DOHH2 (cell line): Measurements from ENCODE around the gene VAV2.

ENCODE experiments used
- H3F3A ChIP-seq: fragments of 200-600 bp; sonication (generic), shearing (Covaris generic); 2 replicates; pipeline ENCODE4 v1.6.0; 2016; ENCODE audit warnings: antibody characterized with exemption, mild to moderate bottlenecking; ENCODE audit not compliant: control insufficient read depth, insufficient read depth
- H3K27ac ChIP-seq: fragments of 200-600 bp; sonication (generic); 2 replicates; pipeline ENCODE4 v1.5.1; 2014; ENCODE audit warnings: low read depth, mild to moderate bottlenecking, low read length, moderate library complexity
- H3K27me3 ChIP-seq: fragments of 200-600 bp; sonication (generic); 2 replicates; pipeline ENCODE4 v1.6.1; 2014; ENCODE audit warnings: mild to moderate bottlenecking, low read length, mixed read lengths; ENCODE audit not compliant: control insufficient read depth
- H3K36me3 ChIP-seq: fragments of 200-600 bp; sonication (generic); 2 replicates; pipeline ENCODE4 v1.6.1; 2014; ENCODE audit warnings: mild to moderate bottlenecking, low read length, moderate library complexity, mixed read lengths; ENCODE audit not compliant: control insufficient read depth
- H3K4me1 ChIP-seq: fragments of 200-600 bp; sonication (generic); 2 replicates; pipeline ENCODE4 v1.6.1; 2014; ENCODE audit warnings: mild to moderate bottlenecking, low read length, mixed read lengths; ENCODE audit not compliant: control insufficient read depth
- H3K4me2 ChIP-seq: fragments of 200-600 bp; sonication (generic); 2 replicates; pipeline ENCODE4 v1.6.0; 2014; ENCODE audit warnings: mild to moderate bottlenecking, low read length, moderate library complexity
- H3K4me3 ChIP-seq: fragments of 200-600 bp; sonication (generic); 2 replicates; pipeline ENCODE4 v1.5.1; 2014; ENCODE audit warnings: mild to moderate bottlenecking, low read length, mixed read lengths
- H3K79me2 ChIP-seq: fragments of 200-600 bp; sonication (generic); 2 replicates; pipeline ENCODE4 v1.6.1; 2014; ENCODE audit warnings: mild to moderate bottlenecking, low read length, mixed read lengths; ENCODE audit not compliant: control insufficient read depth
- H3K9me2 ChIP-seq: fragments of 200-600 bp; sonication (generic); replicated peaks from 2 replicates; pipeline ENCODE4 v1.6.1; 2014; ENCODE audit warnings: mild to moderate bottlenecking, low read length, mixed read lengths; ENCODE audit not compliant: control insufficient read depth
- H3K9me3 ChIP-seq: fragments of 200-600 bp; sonication (generic); 2 replicates; pipeline ENCODE4 v1.6.1; 2014; ENCODE audit warnings: antibody characterized with exemption, low read length, mixed read lengths; ENCODE audit not compliant: control insufficient read depth, insufficient read depth
- H4K20me1 ChIP-seq: fragments of 200-600 bp; sonication (generic); 2 replicates; pipeline ENCODE4 v1.6.0; 2014; ENCODE audit warnings: low read depth, mild to moderate bottlenecking, antibody characterized with exemption, low read length, moderate library complexity; ENCODE audit not compliant: control insufficient read depth, insufficient read depth
- EZH2phosphoT487 ChIP-seq: fragments of 200-600 bp; sonication (generic); IDR thresholded peaks from 2 replicates; pipeline ENCODE4 v1.6.1; 2017; ENCODE audit warnings: borderline replicate concordance, mild to moderate bottlenecking, antibody characterized with exemption, low read length, moderate library complexity, mixed read lengths
- TF ChIP-seq, protein P1 (sequence below): fragments of 200-600 bp; sonication (generic); IDR thresholded peaks from one replicate; pipeline ENCODE4 v1.5.1; 2014; ENCODE audit warnings: antibody characterized with exemption, mild to moderate bottlenecking, low read depth, low read length; ENCODE audit not compliant: poor library complexity, severe bottlenecking

VAV2 gene

DNA sequence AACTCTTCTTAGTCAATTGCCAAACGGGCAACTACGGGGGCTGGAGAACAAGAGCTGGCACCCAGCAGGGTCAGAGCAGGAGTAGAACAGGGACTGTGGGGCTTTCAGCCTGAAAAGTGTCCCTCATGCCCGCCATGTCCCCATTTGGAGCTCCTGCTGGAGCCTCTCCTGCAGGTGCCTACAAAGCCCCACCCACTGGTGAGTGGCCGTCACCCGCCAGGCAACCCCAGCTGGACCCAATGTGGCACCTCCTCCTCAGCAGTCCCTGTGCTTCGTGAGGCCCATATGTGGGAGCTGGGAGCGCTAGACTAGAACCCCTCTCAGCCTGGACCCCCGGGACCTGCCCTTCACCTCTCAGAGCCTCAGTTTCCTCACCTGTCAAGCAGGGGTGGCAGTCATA is 40.9 kb downstream of the VAV2 start:
- peaks cover 6% of the 10 kb centered on the region; the same call in 1 of the 2 replicates for H3K36me3 ChIP-seq
- H3K4me3 ChIP-seq, result no peak overlapping the region
- H3F3A ChIP-seq, result peaks cover 16% of the 10 kb centered on the region
- TF ChIP-seq EZH2phosphoT487, result no peak
- H3K4me2 ChIP-seq, result no peak overlapping the region
- H3K79me2 ChIP-seq, result peaks cover 72% of the 10 kb centered on the region
- H3K27ac ChIP-seq, result no peak overlapping the region
- no peaks in the 10 kb centered on the region for H3K27me3 ChIP-seq
- H3K4me1 ChIP-seq, result peaks cover 51% of the 10 kb centered on the region
- H4K20me1 ChIP-seq, result no peaks in the 10 kb centered on the region
- H3K9me3 ChIP-seq, result no peaks in the 10 kb centered on the region
- no peaks in the 10 kb centered on the region for H3K9me2 ChIP-seq

DNA sequence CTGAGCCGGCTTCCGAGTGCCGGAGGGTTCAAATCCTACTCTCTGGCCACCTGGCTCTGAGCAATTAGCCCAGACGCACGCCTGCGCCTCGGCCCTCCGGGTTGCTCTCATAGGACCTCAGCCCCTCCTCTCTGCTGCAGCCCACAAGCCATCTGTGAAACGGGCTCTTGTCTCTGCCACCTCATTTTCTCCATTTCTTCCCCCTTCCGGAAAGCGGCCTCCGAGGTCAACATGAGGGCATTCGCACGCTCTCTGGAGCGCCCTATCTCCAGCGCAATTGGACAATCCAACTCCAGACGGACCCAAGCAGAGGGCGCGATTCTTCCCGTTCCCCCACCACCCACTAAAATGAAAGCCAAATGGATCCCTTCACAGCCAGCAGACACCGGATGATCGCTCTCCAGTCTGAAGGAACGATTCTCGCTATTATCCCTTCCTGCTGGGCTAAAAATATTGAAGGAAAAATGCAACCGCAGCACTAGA is 41.5 kb downstream of the VAV2 start:
- Histone ChIP-seq H3K79me2 (peaks cover 78% of the 10 kb centered on the region), H3K9me2 (no peaks in the 10 kb centered on the region), H3K4me2 (no peak overlapping the region), H3K9me3 (no peaks in the 10 kb centered on the region), H3K27ac (no peak overlapping the region), H4K20me1 (no peaks in the 10 kb centered on the region), H3K36me3 (peaks cover 6% of the 10 kb centered on the region; the same call in 1 of the 2 replicates), H3K4me1 (peaks cover 52% of the 10 kb centered on the region), H3K4me3 (no peak overlapping the region), H3K27me3 (no peaks in the 10 kb centered on the region), H3F3A (peaks cover 11% of the 10 kb centered on the region)
- no peak for TF ChIP-seq EZH2phosphoT487
- TF ChIP-seq, protein P1, sequence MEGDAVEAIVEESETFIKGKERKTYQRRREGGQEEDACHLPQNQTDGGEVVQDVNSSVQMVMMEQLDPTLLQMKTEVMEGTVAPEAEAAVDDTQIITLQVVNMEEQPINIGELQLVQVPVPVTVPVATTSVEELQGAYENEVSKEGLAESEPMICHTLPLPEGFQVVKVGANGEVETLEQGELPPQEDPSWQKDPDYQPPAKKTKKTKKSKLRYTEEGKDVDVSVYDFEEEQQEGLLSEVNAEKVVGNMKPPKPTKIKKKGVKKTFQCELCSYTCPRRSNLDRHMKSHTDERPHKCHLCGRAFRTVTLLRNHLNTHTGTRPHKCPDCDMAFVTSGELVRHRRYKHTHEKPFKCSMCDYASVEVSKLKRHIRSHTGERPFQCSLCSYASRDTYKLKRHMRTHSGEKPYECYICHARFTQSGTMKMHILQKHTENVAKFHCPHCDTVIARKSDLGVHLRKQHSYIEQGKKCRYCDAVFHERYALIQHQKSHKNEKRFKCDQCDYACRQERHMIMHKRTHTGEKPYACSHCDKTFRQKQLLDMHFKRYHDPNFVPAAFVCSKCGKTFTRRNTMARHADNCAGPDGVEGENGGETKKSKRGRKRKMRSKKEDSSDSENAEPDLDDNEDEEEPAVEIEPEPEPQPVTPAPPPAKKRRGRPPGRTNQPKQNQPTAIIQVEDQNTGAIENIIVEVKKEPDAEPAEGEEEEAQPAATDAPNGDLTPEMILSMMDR, result no peak

DNA sequence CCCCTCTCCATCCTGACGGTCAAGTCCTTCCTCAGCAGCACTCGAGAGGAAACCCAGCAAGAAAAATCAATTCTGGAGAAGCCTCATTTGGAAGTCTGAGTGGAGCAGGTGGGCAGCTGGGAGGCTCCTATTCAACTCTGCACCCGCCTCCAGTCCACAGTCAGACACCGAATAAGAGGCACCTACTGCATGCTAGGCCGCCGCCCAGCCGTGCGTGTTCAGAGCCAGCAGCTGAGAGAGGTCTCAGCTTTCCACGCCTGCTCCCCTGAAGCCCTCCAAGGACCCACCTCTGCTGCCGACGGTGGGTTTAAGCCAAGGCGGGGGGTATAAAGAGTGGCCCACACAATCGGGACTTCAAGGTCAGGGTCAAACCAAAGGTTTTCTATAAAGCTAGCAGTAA is 41.9 kb downstream of the VAV2 start:
- no peaks in the 10 kb centered on the region for H3K9me3 ChIP-seq
- peaks cover 11% of the 10 kb centered on the region for H3F3A ChIP-seq
- no peaks in the 10 kb centered on the region for H4K20me1 ChIP-seq
- no peaks in the 10 kb centered on the region for H3K9me2 ChIP-seq
- H3K4me3 ChIP-seq, result no peak overlapping the region
- TF ChIP-seq EZH2phosphoT487, result no peak
- TF ChIP-seq, protein P1, result no peak
- peaks cover 82% of the 10 kb centered on the region for H3K79me2 ChIP-seq
- peaks cover 6% of the 10 kb centered on the region; the same call in 1 of the 2 replicates for H3K36me3 ChIP-seq
- H3K27me3 ChIP-seq, result no peaks in the 10 kb centered on the region
- no peak overlapping the region for H3K4me2 ChIP-seq
- H3K27ac ChIP-seq, result no peak overlapping the region
- H3K4me1 ChIP-seq, result peaks cover 56% of the 10 kb centered on the region

DNA sequence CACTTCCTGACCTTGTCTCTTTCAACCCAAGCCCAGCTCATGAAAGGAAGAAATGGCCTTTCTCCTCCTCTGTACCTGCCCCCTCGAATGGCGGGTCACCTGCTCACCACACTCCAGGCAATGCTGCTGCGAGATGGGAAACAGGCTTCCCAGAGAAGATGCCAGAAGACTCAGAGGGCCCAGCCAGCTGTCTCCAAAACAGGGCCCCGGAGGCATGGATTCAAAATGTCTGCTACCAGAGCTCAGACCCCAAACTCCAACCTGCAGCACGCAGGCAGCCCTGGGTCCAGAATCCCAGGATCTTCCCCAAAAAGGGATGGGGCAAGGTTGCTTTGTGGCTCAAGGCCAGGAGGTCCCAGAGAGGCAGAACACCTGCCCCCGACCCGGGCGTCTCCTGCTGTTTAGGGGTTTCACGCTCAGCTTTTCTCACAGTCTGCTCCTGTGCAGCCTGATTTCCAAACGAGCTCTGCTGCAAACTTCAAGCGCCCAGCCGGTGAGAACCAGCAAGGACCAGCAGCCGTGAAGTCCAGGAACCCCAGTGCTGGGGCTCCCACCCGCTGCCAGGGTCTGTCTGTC is 42.5 kb downstream of the VAV2 start:
- H3K27me3 ChIP-seq, result no peaks in the 10 kb centered on the region
- H3K4me2 ChIP-seq, result no peak overlapping the region
- TF ChIP-seq EZH2phosphoT487, result no peak
- TF ChIP-seq, protein P1, result no peak
- no peaks in the 10 kb centered on the region for H3K9me2 ChIP-seq
- no peaks in the 10 kb centered on the region for H4K20me1 ChIP-seq
- peaks cover 56% of the 10 kb centered on the region for H3K4me1 ChIP-seq
- H3K79me2 ChIP-seq, result peaks cover 88% of the 10 kb centered on the region
- no peak overlapping the region for H3K4me3 ChIP-seq
- no peaks in the 10 kb centered on the region for H3K9me3 ChIP-seq
- no peak overlapping the region for H3K27ac ChIP-seq
- peaks cover 5% of the 10 kb centered on the region for H3F3A ChIP-seq
- peaks cover 6% of the 10 kb centered on the region; the same call in 1 of the 2 replicates for H3K36me3 ChIP-seq
